Fibroblast of lung (primary cell): Measurements from ENCODE around the gene SNX30. TPM values are rescaled to one million over a fixed set of nuclear protein-coding genes. Genes with fewer than 3 reads are reported as not detected.

ENCODE experiments used
- DNase-seq, 2 donors: peaks; one replicate each; pipeline versions ENCODE4 v3.0.0 to v3.0.0-alpha.2; 2010; ENCODE audit warnings: low read depth in 2 of 2
- H2AFZ ChIP-seq: 2 replicates; pipeline ENCODE4 v1.5.1; 2012; ENCODE audit warnings: low read length, control low read depth, inconsistent platforms
- H3K27ac ChIP-seq: 2 replicates; pipeline ENCODE4 v1.5.1; 2011; ENCODE audit warnings: low read length, control low read depth; ENCODE audit not compliant: insufficient read depth
- H3K27me3 ChIP-seq: 2 replicates; pipeline ENCODE4 v1.5.1; 2011; ENCODE audit warnings: mild to moderate bottlenecking, low read length; ENCODE audit not compliant: control insufficient read depth, insufficient read depth
- H3K36me3 ChIP-seq: 2 replicates; pipeline ENCODE4 v1.5.1; 2011; ENCODE audit warnings: low read length; ENCODE audit not compliant: control insufficient read depth, insufficient read depth
- H3K4me1 ChIP-seq: 2 replicates; pipeline ENCODE4 v1.5.1; 2011; ENCODE audit warnings: low read length; ENCODE audit not compliant: control insufficient read depth, insufficient read depth; ENCODE audit errors: extremely low read depth
- H3K4me2 ChIP-seq: 2 replicates; pipeline ENCODE4 v1.5.1; 2011; ENCODE audit warnings: low read length, control low read depth; ENCODE audit not compliant: insufficient read depth; ENCODE audit errors: extremely low read depth
- H3K4me3 ChIP-seq, 4 experiments: fragments of 200-600 bp in 1 of 4; sonication (generic) in 1 of 4; replicated peaks in 1 of 4; 2 replicates each; pipeline ENCODE4 v1.5.1; 2011 to 2016; ENCODE audit warnings: low read length in 4 of 4, low read depth in 3 of 4, mild to moderate bottlenecking in 3 of 4, control low read depth in 2 of 4, inconsistent platforms in 1 of 4, mixed read lengths in 1 of 4; ENCODE audit not compliant: insufficient read depth in 1 of 4; ENCODE audit errors: control extremely low read depth in 1 of 4
- H3K79me2 ChIP-seq: 2 replicates; pipeline ENCODE4 v1.5.1; 2012; ENCODE audit warnings: mild to moderate bottlenecking, low read length, inconsistent platforms; ENCODE audit not compliant: control insufficient read depth, insufficient read depth
- H3K9ac ChIP-seq: 2 replicates; pipeline ENCODE4 v1.5.1; 2011; ENCODE audit warnings: mild to moderate bottlenecking, low read length, control low read depth; ENCODE audit not compliant: insufficient read depth
- H3K9me3 ChIP-seq: 2 replicates; pipeline ENCODE4 v1.5.1; 2012; ENCODE audit warnings: low read depth, low read length; ENCODE audit not compliant: control insufficient read depth, insufficient read depth
- H4K20me1 ChIP-seq: 2 replicates; pipeline ENCODE4 v1.5.1; 2011; ENCODE audit warnings: low read length; ENCODE audit not compliant: control insufficient read depth, insufficient read depth; ENCODE audit errors: extremely low read depth
- EZH2 ChIP-seq: IDR thresholded peaks from 2 replicates; pipeline ENCODE4 v1.5.1; 2012; ENCODE audit warnings: low read length, control low read depth, mild to moderate bottlenecking; ENCODE audit errors: missing control alignments
- polyA plus RNA-seq, 2 donors: library from polyadenylated mRNA; depleted of rRNA in 1 of 2; stranded (reverse) in 1 of 2; unstranded in 1 of 2; fragments of >200 nt; gene quantifications; 2 replicates each; pipeline ENCODE4 v1.2.1, GENCODE V29; 2011 to 2012; ENCODE audit warnings: missing spikeins in 1 of 2
- total RNA-seq: library from RNA; depleted of rRNA; stranded (reverse); fragments of >200 nt; gene quantifications from 2 replicates; pipeline ENCODE4 v1.2.1, GENCODE V29; 2014
- TF ChIP-seq, protein P1 (sequence below), 2 donors: IDR thresholded peaks in 1 of 2; conservative IDR thresholded peaks in 1 of 2; 1 replicate in 1 of 2; 2 replicates in 1 of 2; pipeline ENCODE4 v1.5.1; 2011 to 2012; ENCODE audit warnings: low read length in 2 of 2, control low read depth in 1 of 2, inconsistent platforms in 1 of 2, low read depth in 1 of 2, mild to moderate bottlenecking in 1 of 2

The SNX30 gene
- total and polyA plus RNA-seq, 2 donors (not counting 1 experiment from before 2014, with no cell fraction given), result 7.9 to 20.6 TPM

DNA sequence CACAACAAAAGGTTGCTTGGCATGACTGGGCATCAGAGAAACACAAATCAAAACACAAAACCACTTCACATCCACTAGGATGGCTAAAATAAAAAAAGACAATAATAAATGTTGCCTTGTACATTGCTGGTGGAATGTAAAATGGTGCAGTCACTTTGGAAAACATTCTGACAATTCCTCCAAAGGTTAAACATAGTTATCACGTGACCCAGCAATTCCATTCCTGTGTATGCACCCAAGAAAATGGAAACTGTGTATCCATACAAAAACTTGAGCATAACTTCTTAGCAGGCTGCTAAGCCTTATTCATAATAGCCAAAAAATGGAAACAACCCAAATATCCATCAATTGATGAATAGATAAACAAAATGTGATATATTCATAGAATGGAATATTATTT, 150.3 kb downstream of the SNX30 start:
- Histone ChIP-seq H3K4me1 (no peaks in the 10 kb centered on the region), H3K4me2 (no peak overlapping the region), H4K20me1 (no peaks in the 10 kb centered on the region), H3K4me3 (no peak overlapping the region), H3K27ac (no peak overlapping the region), H3K27me3 (no peaks in the 10 kb centered on the region), H3K36me3 (no peaks in the 10 kb centered on the region), H2AFZ (no peak overlapping the region), H3K9ac (no peak overlapping the region), H3K9me3 (no peaks in the 10 kb centered on the region), H3K79me2 (no peaks in the 10 kb centered on the region)
- TF ChIP-seq EZH2, result no peak
- TF ChIP-seq, protein P1, sequence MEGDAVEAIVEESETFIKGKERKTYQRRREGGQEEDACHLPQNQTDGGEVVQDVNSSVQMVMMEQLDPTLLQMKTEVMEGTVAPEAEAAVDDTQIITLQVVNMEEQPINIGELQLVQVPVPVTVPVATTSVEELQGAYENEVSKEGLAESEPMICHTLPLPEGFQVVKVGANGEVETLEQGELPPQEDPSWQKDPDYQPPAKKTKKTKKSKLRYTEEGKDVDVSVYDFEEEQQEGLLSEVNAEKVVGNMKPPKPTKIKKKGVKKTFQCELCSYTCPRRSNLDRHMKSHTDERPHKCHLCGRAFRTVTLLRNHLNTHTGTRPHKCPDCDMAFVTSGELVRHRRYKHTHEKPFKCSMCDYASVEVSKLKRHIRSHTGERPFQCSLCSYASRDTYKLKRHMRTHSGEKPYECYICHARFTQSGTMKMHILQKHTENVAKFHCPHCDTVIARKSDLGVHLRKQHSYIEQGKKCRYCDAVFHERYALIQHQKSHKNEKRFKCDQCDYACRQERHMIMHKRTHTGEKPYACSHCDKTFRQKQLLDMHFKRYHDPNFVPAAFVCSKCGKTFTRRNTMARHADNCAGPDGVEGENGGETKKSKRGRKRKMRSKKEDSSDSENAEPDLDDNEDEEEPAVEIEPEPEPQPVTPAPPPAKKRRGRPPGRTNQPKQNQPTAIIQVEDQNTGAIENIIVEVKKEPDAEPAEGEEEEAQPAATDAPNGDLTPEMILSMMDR (conservative IDR thresholded peaks at IDR 0.05 in 1 of 2, IDR thresholded peaks at IDR 0.05 in 1 of 2; ENCODE audit: low read depth in 1 of 2, low read length in 2 of 2), result no peak
- no peak for DNase-seq

DNA sequence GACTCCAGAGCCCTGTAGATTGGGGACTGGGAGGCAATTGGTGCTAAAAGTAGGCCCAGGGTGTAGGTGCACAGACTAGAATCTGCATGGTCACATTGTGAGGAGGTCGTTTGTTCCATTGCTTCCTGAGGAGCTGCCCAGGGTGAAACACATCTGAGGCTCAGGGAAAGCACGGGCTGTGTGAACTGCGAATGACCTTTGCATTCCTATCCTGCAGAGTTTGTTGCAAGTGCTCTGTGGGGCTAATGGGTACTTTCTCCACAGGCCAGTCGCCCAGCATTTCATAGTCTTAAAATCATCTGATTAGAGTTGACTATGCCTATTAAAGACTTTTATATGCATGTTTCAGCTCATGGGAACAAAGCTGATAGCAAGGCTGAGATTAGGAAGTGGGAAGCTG, 154.5 kb downstream of the SNX30 start:
- no peak overlapping the region for H3K4me2 ChIP-seq
- H3K36me3 ChIP-seq, result no peaks in the 10 kb centered on the region
- H3K9ac ChIP-seq, result no peak overlapping the region
- H3K9me3 ChIP-seq, result no peaks in the 10 kb centered on the region
- no peak for DNase-seq
- H4K20me1 ChIP-seq, result no peaks in the 10 kb centered on the region
- H3K4me1 ChIP-seq, result no peaks in the 10 kb centered on the region
- no peak for TF ChIP-seq EZH2
- TF ChIP-seq, protein P1 (conservative IDR thresholded peaks at IDR 0.05 in 1 of 2, IDR thresholded peaks at IDR 0.05 in 1 of 2; ENCODE audit: low read depth in 1 of 2, low read length in 2 of 2), result no peak
- H3K27ac ChIP-seq, result no peak overlapping the region
- no peak overlapping the region for H3K4me3 ChIP-seq
- H2AFZ ChIP-seq, result no peak overlapping the region
- no peaks in the 10 kb centered on the region for H3K79me2 ChIP-seq
- no peaks in the 10 kb centered on the region for H3K27me3 ChIP-seq

GRCh38 chr9:112911736-112912135, 161.2 kb downstream of the SNX30 start:
- Histone ChIP-seq H3K4me3 (no peak overlapping the region), H3K4me1 (no peaks in the 10 kb centered on the region), H4K20me1 (no peaks in the 10 kb centered on the region), H3K9ac (no peak overlapping the region), H3K9me3 (no peaks in the 10 kb centered on the region), H2AFZ (no peak overlapping the region), H3K79me2 (no peaks in the 10 kb centered on the region), H3K36me3 (no peaks in the 10 kb centered on the region), H3K27me3 (peaks cover 2% of the 10 kb centered on the region), H3K4me2 (no peak overlapping the region), H3K27ac (no peak overlapping the region)
- TF ChIP-seq EZH2, result no peak
- TF ChIP-seq, protein P1 (conservative IDR thresholded peaks at IDR 0.05 in 1 of 2, IDR thresholded peaks at IDR 0.05 in 1 of 2; ENCODE audit: low read depth in 1 of 2, low read length in 2 of 2), result no peak
- no peak for DNase-seq
